Measurements from ENCODE around the gene GINS2. TPM values are rescaled to one million over a fixed set of nuclear protein-coding genes. Genes with fewer than 3 reads are reported as not detected.

Gene GINS2
- total and polyA plus RNA-seq, 2 of the 4 experiments (the other 2 are of a cell fraction): 12.0 to 13.4 TPM

- H2AFZ ChIP-seq (replicated peaks; ENCODE audit: low read length, poor library complexity): peak overlapping the region; percentile 40
- H4K91ac ChIP-seq (ENCODE audit: insufficient read depth, low read depth, low read length): no peak overlapping the region
- no peak overlapping the region for H3K4ac ChIP-seq (ENCODE audit: low read depth, low read length)
- H4K8ac ChIP-seq (ENCODE audit: low read depth in 2 of 2, low read length in 2 of 2): 0 out of 4 replicates have a peak overlapping the region, but pooled peaks of 1 of the 2 experiments have one; percentile 24
- no peak overlapping the region for H3K18ac ChIP-seq (ENCODE audit: low read depth, low read length)
- H3K23ac ChIP-seq (ENCODE audit: low read depth, low read length): no peak overlapping the region; the same call in 1 of the 2 replicates
- dilution Hi-C loops (cut with HindIII; ENCODE audit: low sequenced_read_pairs, unreplicated experiment) (no loop called here), intact Hi-C loops (cut with micrococcal nuclease) (loop anchor here (2.0 kb wide), 2 partner anchors 45 to 343 kb away; no protein-coding TSS in a partner anchor), in situ Hi-C loops (cut with MboI; ENCODE audit: low sequenced_read_pairs) (no loop called here)
- peaks cover 6 to 14% of the 10 kb centered on the region in 2 experiments; a peak in 3 of 4 replicates for H3K79me1 ChIP-seq (ENCODE audit: low read depth in 1 of 2, low read length in 2 of 2)
- H3K36me3 ChIP-seq (ENCODE audit: control insufficient read depth, insufficient read depth, low read length): peaks cover 39% of the 10 kb centered on the region
- peaks cover 13% of the 10 kb centered on the region for H4K20me1 ChIP-seq (ENCODE audit: insufficient read depth, low read length)
- no peaks in the 10 kb centered on the region for H3K9me1 ChIP-seq (ENCODE audit: insufficient read depth, low read length)
- H3K4me2 ChIP-seq (ENCODE audit: low read depth, low read length): no peak overlapping the region
- H2BK20ac ChIP-seq (ENCODE audit: low read depth, low read length): no peak overlapping the region
- H2BK15ac ChIP-seq (ENCODE audit: low read depth, low read length): no peak overlapping the region
- ChIA-PET POLR2A (ENCODE audit: unreplicated experiment) (no interaction called here), CTCF (no interaction called here)
- BruUV-seq (replicated peaks): no TSS peak
- no peak overlapping the region for H2BK5ac ChIP-seq (ENCODE audit: low read depth, low read length, poor library complexity, severe bottlenecking)
- H3K4me1 ChIP-seq (ENCODE audit: control insufficient read depth, insufficient read depth, low read length): peaks cover 11% of the 10 kb centered on the region
- peak overlapping the region; percentile 48 for H2AK9ac ChIP-seq (replicated peaks; ENCODE audit: low read depth, low read length, poor library complexity)
- DNase-seq (peak; percentile 75), ATAC-seq (ENCODE audit: low read depth) (peak; percentile 88)
- no peak overlapping the region for H3K4me3 ChIP-seq (ENCODE audit: insufficient read depth, low read depth, low read length)
- H3K9me3 ChIP-seq (ENCODE audit: control insufficient read depth, insufficient read depth, low read length): no peaks in the 10 kb centered on the region
- H3K27me3 ChIP-seq (ENCODE audit: control insufficient read depth, insufficient read depth, low read length): no peaks in the 10 kb centered on the region
- 20% methylated on average over 9 of the region's 19 CpGs; no CpG with 5 or more reads in 1 of the 2 experiments for WGBS, 2 experiments (ENCODE audit: extremely low coverage in 2 of 2, insufficient read length in 1 of 2)
- H3K27ac ChIP-seq (ENCODE audit: insufficient read depth, low read length): no peak overlapping the region
- 0 out of 2 replicates have a peak overlapping the region, but pooled peaks have one; percentile 9 for H3K14ac ChIP-seq (replicated peaks; ENCODE audit: low read depth, low read length)
- H3K9ac ChIP-seq (ENCODE audit: low read depth, low read length): no peak overlapping the region
- no peak overlapping the region for H4K5ac ChIP-seq (ENCODE audit: low read depth, low read length)
- no peak overlapping the region for H3K56ac ChIP-seq (ENCODE audit: extremely low read depth, insufficient read depth, low read length)
- no peak overlapping the region for H2AK5ac ChIP-seq (ENCODE audit: low read depth, low read length)
- no peak overlapping the region for H2BK120ac ChIP-seq (ENCODE audit: low read depth, low read length)
- TF ChIP-seq POLR2A (IDR thresholded peaks at IDR 0.05; ENCODE audit: low read depth, low read length): no peak
- TF ChIP-seq MXI1 (IDR thresholded peaks at IDR 0.05; ENCODE audit: borderline replicate concordance, low read depth, low read length): no peak
- no peak for TF ChIP-seq MAZ (IDR thresholded peaks at IDR 0.05; ENCODE audit: borderline replicate concordance, low read depth, low read length)
- no peak for TF ChIP-seq FOS (IDR thresholded peaks at IDR 0.05; ENCODE audit: low read depth, low read length)
- no peak for TF ChIP-seq CTCF (conservative IDR thresholded peaks at IDR 0.05; ENCODE audit: low read depth, low read length)
- no peak; the same call in 1 of the 2 replicates for TF ChIP-seq BHLHE40 (IDR thresholded peaks at IDR 0.05; ENCODE audit: low read depth, low read length)
- TF ChIP-seq USF2 (IDR thresholded peaks at IDR 0.05; ENCODE audit: low read depth, low read length): no peak
- no peak for TF ChIP-seq RFX5 (IDR thresholded peaks at IDR 0.05; ENCODE audit: low read depth, low read length)
- TF ChIP-seq CEBPB (IDR thresholded peaks at IDR 0.05; ENCODE audit: low read depth, low read length): no peak
- TF ChIP-seq SMC3 (IDR thresholded peaks at IDR 0.05; ENCODE audit: low read depth, low read length): no peak
- no peak for TF ChIP-seq RAD21 (IDR thresholded peaks at IDR 0.05; ENCODE audit: low read length)
- no peak for TF ChIP-seq CHD1 (IDR thresholded peaks at IDR 0.05; ENCODE audit: low read depth, low read length)
- no peak for TF ChIP-seq ELK1 (IDR thresholded peaks at IDR 0.05; ENCODE audit: borderline replicate concordance, low read depth, low read length)
- no peak for TF ChIP-seq NFE2L2 (IDR thresholded peaks at IDR 0.05; ENCODE audit: low read depth, low read length)
These were observed 15.0 kb downstream of the GINS2 start for GRCh38 chr16:85673529-85674417.
